Breast epithelium (tissue), 4 donors: ENCODE data around the gene KIF3B. TPM values are rescaled to one million over a fixed set of nuclear protein-coding genes. Genes with fewer than 3 reads are reported as not detected.
"Not testable (repeated sequence)": the region's sequence is repeated elsewhere in the genome, so short reads cannot be mapped to it uniquely, and the experiment has no call there.

Experiments
- DNase-seq, 2 donors: peaks; one replicate each; pipeline ENCODE4 v3.0.0-alpha.2; 2019; ENCODE audit warnings: low spot score in 2 of 2
- H3K27ac ChIP-seq, 2 donors: fragments of 200-600 bp; sonication (generic) in 1 of 2; one replicate each; pipeline ENCODE4 v1.5.1; 2016 to 2019; ENCODE audit warnings: mild to moderate bottlenecking in 1 of 2
- H3K27me3 ChIP-seq, 2 donors: fragments of 200-600 bp; sonication (generic) in 1 of 2; one replicate each; pipeline versions ENCODE4 v1.5.1 to v1.6.0; 2017 to 2019; ENCODE audit warnings: control low read depth in 1 of 2, mild to moderate bottlenecking in 1 of 2
- H3K36me3 ChIP-seq: fragments of 200-600 bp; one replicate; pipeline ENCODE4 v1.5.1; 2019
- H3K4me1 ChIP-seq, 2 donors: fragments of 200-600 bp; sonication (generic); one replicate each; pipeline ENCODE4 v1.5.1; 2016 to 2019; ENCODE audit warnings: control low read depth in 1 of 2
- H3K4me3 ChIP-seq, 3 donors: fragments of 200-600 bp; sonication (generic); 1 replicate in 2 of 3; 2 replicates in 1 of 3; pipeline ENCODE4 v1.5.1; 2016 to 2019; ENCODE audit warnings: mild to moderate bottlenecking in 3 of 3, moderate library complexity in 2 of 3
- H3K9me3 ChIP-seq, 2 donors: fragments of 200-600 bp; sonication (generic) in 1 of 2; one replicate each; pipeline ENCODE4 v1.5.1; 2016 to 2019; ENCODE audit warnings: control low read depth in 1 of 2
- POLR2A ChIP-seq: fragments of 450-650 bp; IDR thresholded peaks from one replicate; pipeline ENCODE4 v1.6.1; 2016; ENCODE audit warnings: antibody characterized with exemption, mild to moderate bottlenecking, moderate library complexity
- POLR2AphosphoS5 ChIP-seq, 3 donors: sonication (generic); formaldehyde crosslinking; IDR thresholded peaks; one replicate each; pipeline ENCODE4 v1.6.1; 2017; ENCODE audit warnings: antibody characterized with exemption in 3 of 3
- intact Hi-C: fragments of 100-400 bp; cut with DNase I; formaldehyde crosslinking; loops from one replicate; pipeline ENCODE4 v1.15.1; 2023; ENCODE audit warnings: low total_unique reads
- total RNA-seq, 3 donors: library from RNA; depleted of rRNA; stranded (reverse); fragments of >200 nt; gene quantifications; one replicate each; pipeline ENCODE4 v1.1.0, GENCODE V29; 2016
- TF ChIP-seq, protein P1 (sequence below), 3 donors: fragments of 450-650 bp; IDR thresholded peaks; one replicate each; pipeline ENCODE4 v1.5.1; 2016 to 2017; ENCODE audit warnings: antibody characterized with exemption in 3 of 3, mild to moderate bottlenecking in 3 of 3, moderate library complexity in 3 of 3

KIF3B gene
- total RNA-seq, 3 donors from 2014 or later = 23.7 to 28.6 (median 24.6) TPM

DNA sequence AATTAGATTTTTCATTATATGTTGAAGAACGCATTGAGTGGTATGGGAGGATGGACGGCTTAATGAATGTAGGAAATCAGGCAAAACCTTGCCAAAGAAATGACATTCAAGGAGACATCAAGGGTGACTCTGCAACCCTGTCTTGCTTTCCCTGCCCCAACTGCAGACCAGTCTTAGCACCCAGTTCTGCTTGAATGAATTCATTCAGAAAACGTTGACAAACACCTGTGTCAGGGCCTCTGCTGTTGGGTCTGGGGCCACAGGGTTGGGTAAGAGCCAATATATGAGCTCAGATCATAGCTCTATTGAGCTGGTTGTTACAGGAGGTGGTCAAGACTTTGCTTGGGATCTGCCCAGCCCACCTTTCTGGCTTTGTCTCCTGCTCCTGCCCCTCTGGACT lies 73.0 kb downstream of the KIF3B start:
- no peaks in the 10 kb centered on the region for H3K27me3 ChIP-seq
- H3K4me1 ChIP-seq = no peaks in the 10 kb centered on the region
- no peak for DNase-seq
- H3K9me3 ChIP-seq = no peaks in the 10 kb centered on the region
- no peak overlapping the region for H3K27ac ChIP-seq
- H3K36me3 ChIP-seq = no peaks in the 10 kb centered on the region
- TF ChIP-seq, protein P1, sequence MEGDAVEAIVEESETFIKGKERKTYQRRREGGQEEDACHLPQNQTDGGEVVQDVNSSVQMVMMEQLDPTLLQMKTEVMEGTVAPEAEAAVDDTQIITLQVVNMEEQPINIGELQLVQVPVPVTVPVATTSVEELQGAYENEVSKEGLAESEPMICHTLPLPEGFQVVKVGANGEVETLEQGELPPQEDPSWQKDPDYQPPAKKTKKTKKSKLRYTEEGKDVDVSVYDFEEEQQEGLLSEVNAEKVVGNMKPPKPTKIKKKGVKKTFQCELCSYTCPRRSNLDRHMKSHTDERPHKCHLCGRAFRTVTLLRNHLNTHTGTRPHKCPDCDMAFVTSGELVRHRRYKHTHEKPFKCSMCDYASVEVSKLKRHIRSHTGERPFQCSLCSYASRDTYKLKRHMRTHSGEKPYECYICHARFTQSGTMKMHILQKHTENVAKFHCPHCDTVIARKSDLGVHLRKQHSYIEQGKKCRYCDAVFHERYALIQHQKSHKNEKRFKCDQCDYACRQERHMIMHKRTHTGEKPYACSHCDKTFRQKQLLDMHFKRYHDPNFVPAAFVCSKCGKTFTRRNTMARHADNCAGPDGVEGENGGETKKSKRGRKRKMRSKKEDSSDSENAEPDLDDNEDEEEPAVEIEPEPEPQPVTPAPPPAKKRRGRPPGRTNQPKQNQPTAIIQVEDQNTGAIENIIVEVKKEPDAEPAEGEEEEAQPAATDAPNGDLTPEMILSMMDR (IDR thresholded peaks at IDR 0.05) = no peak
- no peak overlapping the region for H3K4me3 ChIP-seq
- intact Hi-C loops = no loop called here

DNA sequence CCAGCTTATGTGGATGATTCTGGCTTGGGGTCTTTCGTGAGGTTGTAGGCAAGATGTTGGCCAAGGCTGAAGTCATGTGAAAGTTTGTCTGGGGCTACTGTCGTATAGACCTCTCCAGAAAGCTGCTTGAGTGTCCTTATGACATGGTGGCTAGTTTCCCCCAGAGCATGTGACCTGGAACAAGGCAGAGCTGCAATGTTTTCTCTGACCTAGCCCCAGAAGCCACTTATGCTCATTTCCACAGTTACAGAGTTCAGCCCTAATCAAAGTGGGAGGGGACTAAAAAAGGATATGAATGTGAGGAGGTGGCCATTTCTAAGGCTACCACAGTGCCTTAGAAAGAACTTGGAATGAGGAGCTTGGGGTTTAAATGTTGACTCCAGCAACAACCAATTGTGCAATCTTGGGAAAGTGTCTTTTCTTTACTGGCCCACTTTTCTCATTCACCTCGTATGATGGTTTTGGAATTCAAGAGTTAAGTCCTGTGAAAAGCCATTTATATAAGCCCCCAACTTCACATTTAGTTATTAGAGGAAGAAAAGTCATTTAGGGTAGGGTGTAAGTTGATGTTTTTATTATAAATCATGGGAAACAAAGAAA lies 74.8 kb downstream of the KIF3B start:
- Histone ChIP-seq H3K4me1 (no peaks in the 10 kb centered on the region), H3K27me3 (no peaks in the 10 kb centered on the region), H3K9me3 (no peaks in the 10 kb centered on the region), H3K27ac (no peak overlapping the region), H3K4me3 (no peak overlapping the region), H3K36me3 (no peaks in the 10 kb centered on the region)
- TF ChIP-seq, protein P1 (IDR thresholded peaks at IDR 0.05) = no peak
- no peak for TF ChIP-seq POLR2A
- TF ChIP-seq POLR2AphosphoS5 (IDR thresholded peaks at IDR 0.05) = no peak
- intact Hi-C loops = no loop called here
- DNase-seq = no peak

DNA sequence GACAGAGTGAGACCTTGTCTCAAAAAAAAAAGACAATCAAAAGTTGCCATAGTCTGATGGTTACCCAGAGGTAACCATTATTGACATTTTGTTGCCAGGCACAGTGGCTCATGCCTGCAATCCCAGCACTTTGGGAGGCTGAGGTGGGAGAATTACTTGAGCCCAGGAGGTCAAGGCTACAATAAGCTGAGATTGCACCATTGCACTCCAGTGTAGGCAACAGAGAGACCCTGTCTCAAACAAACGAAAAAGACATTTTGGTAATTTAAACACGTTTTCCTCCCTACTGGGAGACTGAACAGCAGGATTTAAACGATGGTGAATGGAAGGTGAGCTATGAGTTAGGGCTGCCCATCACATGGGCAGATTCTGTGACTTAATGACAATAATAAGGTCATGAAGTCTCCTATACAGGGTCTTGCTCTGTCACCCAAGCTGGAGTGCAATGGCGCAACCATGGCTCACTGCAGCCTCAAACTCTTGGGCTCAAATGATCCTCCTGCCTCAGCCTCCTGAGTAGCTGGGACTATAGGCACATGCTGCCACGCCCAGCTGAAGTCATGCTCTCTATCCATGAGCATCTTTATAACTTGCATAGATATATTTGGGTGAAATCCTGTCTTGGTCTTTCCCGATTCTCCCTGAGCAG lies 76.5 kb downstream of the KIF3B start:
- Histone ChIP-seq H3K4me1 (no peaks in the 10 kb centered on the region), H3K4me3 (no peak overlapping the region), H3K36me3 (no peaks in the 10 kb centered on the region), H3K27ac (no peak overlapping the region), H3K27me3 (no peaks in the 10 kb centered on the region), H3K9me3 (no peaks in the 10 kb centered on the region)
- TF ChIP-seq POLR2A (no peak), POLR2AphosphoS5 (IDR thresholded peaks at IDR 0.05) (no peak)
- TF ChIP-seq, protein P1 (IDR thresholded peaks at IDR 0.05) = no peak
- DNase-seq = no peak
- intact Hi-C loops = no loop called here

DNA sequence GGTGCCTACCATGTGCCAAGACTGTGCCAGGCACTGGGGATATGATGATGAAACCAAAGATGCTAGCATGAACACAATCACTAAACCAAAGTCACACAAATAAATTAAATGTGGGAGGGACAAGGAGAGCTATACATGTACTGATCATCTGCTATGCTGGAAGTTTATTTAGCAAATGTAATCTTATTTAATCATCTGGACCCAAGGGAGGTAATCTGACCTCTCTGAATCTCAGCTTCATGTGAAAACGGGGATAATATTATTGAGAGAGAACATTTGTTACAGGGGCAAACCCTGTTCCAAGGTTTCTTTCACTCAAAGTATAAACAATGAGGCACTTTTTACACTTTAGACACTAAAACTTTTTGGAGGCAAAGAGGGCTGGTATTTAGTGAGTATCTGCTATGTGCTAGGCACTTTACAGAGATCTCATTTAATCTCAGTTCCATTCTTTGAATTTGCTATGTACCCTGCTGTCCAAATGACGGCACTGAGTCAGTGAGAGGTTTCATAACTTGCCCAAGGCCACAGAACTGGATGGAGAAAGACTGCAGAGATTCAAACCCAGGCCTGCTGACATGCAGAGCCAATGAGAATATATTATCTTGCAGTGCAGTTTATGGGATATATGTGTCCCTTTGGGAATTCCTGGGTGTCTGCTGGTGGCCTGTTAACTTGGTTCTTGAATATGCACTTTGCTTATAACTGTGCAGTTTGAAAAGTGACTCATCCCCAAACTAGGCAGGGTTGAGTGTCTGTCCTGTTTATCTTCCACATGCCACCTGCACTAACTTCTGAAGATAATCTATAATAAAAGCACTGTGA lies 77.4 kb downstream of the KIF3B start:
- intact Hi-C loops = no loop called here
- peak overlapping the region in 1 of 2 donors; percentile 7 for H3K27ac ChIP-seq
- DNase-seq = no peak
- H3K27me3 ChIP-seq = no peaks in the 10 kb centered on the region
- no peaks in the 10 kb centered on the region for H3K9me3 ChIP-seq
- TF ChIP-seq, protein P1 (IDR thresholded peaks at IDR 0.05) = no peak
- TF ChIP-seq POLR2A (no peak), POLR2AphosphoS5 (IDR thresholded peaks at IDR 0.05) (no peak)
- H3K36me3 ChIP-seq = no peaks in the 10 kb centered on the region
- no peak overlapping the region for H3K4me3 ChIP-seq
- H3K4me1 ChIP-seq = no peaks in the 10 kb centered on the region

DNA sequence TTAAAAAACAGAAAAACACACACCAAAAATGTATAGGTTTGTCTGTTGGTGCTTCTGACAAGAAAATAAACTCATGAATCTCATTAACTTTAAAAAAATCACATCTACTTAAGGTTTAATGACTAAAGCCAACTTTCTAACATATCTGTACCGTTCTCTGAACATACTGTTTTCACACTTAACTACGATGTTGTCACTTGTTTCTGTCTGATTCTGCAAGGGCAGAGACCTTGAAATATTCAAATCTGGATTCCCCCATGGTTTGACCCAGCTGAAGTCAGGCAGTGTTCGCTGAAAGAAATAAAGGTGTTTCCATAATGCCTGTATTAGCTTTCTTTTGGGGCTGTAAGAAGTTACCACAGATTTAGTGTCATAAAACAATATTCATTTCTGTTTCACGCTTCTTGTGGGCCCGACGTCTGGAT lies 78.0 kb downstream of the KIF3B start:
- intact Hi-C loops = no loop called here
- no peaks in the 10 kb centered on the region for H3K4me1 ChIP-seq

DNA sequence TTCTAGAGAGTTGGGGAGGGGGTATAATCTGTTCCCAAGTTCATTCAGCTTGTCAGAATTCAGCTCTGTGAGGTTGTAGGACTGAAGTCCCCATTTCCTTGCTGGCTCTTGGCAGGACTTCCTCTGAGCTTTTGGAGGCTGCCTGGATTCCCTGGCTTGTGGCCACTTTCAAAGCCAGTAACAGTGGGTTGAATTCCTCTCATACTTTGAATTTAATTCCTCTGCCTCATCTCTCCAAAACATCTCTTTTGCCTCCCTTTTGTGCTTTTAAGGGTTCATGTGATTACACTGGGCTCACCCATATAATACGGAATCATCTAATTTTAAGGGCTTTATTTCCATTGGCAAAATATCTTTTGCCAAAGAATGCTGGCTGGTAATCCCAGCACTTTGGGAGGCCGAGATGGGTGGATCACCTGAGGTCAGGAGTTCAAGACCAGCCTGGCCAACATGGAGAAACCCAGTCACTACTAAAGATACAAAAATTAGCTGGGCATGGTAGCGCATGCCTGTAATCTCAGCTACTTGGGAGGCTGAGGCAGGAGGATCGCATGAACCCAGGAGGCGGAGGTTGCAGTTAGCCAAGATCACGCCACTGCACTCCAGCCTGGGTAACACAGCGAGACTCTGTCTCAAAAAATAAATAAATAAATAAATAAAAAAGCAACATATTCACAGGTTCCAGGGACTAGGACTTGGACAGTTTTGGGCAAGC lies 78.6 kb downstream of the KIF3B start:
- H3K27ac ChIP-seq = peak overlapping the region in 1 of 2 donors; percentile 9
- H3K4me3 ChIP-seq, H3K27me3 ChIP-seq, intact Hi-C loops, H3K9me3 ChIP-seq, DNase-seq, H3K4me1 ChIP-seq, H3K36me3 ChIP-seq: not testable (repeated sequence)

More for the DNA sequence above, 78.0 kb downstream of the KIF3B start:
- DNase-seq = no peak
- Histone ChIP-seq H3K4me3 (no peak overlapping the region), H3K36me3 (no peaks in the 10 kb centered on the region), H3K27ac (peak overlapping the region in 1 of 2 donors; percentile 9), H3K9me3 (no peaks in the 10 kb centered on the region), H3K27me3 (no peaks in the 10 kb centered on the region)
- no peak for TF ChIP-seq POLR2AphosphoS5 (IDR thresholded peaks at IDR 0.05)
- TF ChIP-seq, protein P1 (IDR thresholded peaks at IDR 0.05) = no peak
- no peak for TF ChIP-seq POLR2A
